ENCODE data around the gene COG7.

Gene COG7

GRCh38 chr16:23377071-23377931 is 75.7 kb downstream of the COG7 start:
- H3K27ac ChIP-seq = no peak overlapping the region
- TF ChIP-seq Cebpa-rat (IDR thresholded peaks at IDR 0.05) = no peak
- H3K9me3 ChIP-seq (replicated peaks in 1 of 11) = no peaks in the 10 kb centered on the region
- H3K27me3 ChIP-seq = no peaks in the 10 kb centered on the region
- H3K4me2 ChIP-seq = no peak overlapping the region
- H3K4me1 ChIP-seq = peaks cover 0 to 4% (median 0%) of the 10 kb centered on the region in 10 experiments; a peak in 1 of 20 replicates
- H4K20me1 ChIP-seq = peaks cover 0 to 6% (median 0%) of the 10 kb centered on the region in 11 experiments; a peak in 1 of 22 replicates
- no peak overlapping the region for H3K9ac ChIP-seq
- no peak overlapping the region for H3K4me3 ChIP-seq
- no peaks in the 10 kb centered on the region for H3K36me3 ChIP-seq

GRCh38 chr16:23375643-23376042 is 77.3 kb downstream of the COG7 start:
- Histone ChIP-seq H4K20me1 (peaks cover 0 to 6% (median 0%) of the 10 kb centered on the region in 11 experiments; a peak in 1 of 22 replicates), H3K27ac (no peak overlapping the region), H3K27me3 (no peaks in the 10 kb centered on the region), H3K4me1 (peaks cover 0 to 4% (median 0%) of the 10 kb centered on the region in 10 experiments; a peak in 1 of 20 replicates), H3K36me3 (no peaks in the 10 kb centered on the region), H3K9ac (no peak overlapping the region), H3K4me3 (no peak overlapping the region), H3K9me3 (replicated peaks in 1 of 11) (no peaks in the 10 kb centered on the region), H3K4me2 (no peak overlapping the region)
- TF ChIP-seq Cebpa-rat (IDR thresholded peaks at IDR 0.05) = no peak

- H3K9me3 ChIP-seq (replicated peaks in 1 of 11) = no peaks in the 10 kb centered on the region
- peaks cover 0 to 6% (median 0%) of the 10 kb centered on the region in 11 experiments; a peak in 1 of 22 replicates for H4K20me1 ChIP-seq
- H3K4me3 ChIP-seq = no peak overlapping the region
- H3K27ac ChIP-seq = no peak overlapping the region
- no peak overlapping the region for H3K4me2 ChIP-seq
- TF ChIP-seq Cebpa-rat (IDR thresholded peaks at IDR 0.05) = no peak
- H3K9ac ChIP-seq = no peak overlapping the region
- no peaks in the 10 kb centered on the region for H3K27me3 ChIP-seq
- peaks cover 0 to 4% (median 0%) of the 10 kb centered on the region in 10 experiments; a peak in 1 of 20 replicates for H3K4me1 ChIP-seq
- no peaks in the 10 kb centered on the region for H3K36me3 ChIP-seq
Measured at GRCh38 chr16:23374721-23375510, 78.1 kb downstream of the COG7 start.

- H3K4me3 ChIP-seq = no peak overlapping the region
- no peak overlapping the region for H3K4me2 ChIP-seq
- H3K9me3 ChIP-seq (replicated peaks in 1 of 11) = no peaks in the 10 kb centered on the region
- no peaks in the 10 kb centered on the region for H3K27me3 ChIP-seq
- H3K9ac ChIP-seq = no peak overlapping the region
- peaks cover 0 to 14% (median 8%) of the 10 kb centered on the region in 10 experiments; a peak in 14 of 20 replicates for H3K4me1 ChIP-seq
- no peak overlapping the region for H3K27ac ChIP-seq
- TF ChIP-seq Cebpa-rat (IDR thresholded peaks at IDR 0.05) = no peak
- peaks cover 0 to 6% (median 0%) of the 10 kb centered on the region in 11 experiments; a peak in 1 of 22 replicates for H4K20me1 ChIP-seq
- H3K36me3 ChIP-seq = no peaks in the 10 kb centered on the region
Measured at GRCh38 chr16:23373436-23374219, 79.4 kb downstream of the COG7 start.

- TF ChIP-seq Cebpa-rat (IDR thresholded peaks at IDR 0.05) = no peak
- Histone ChIP-seq H3K36me3 (no peaks in the 10 kb centered on the region), H4K20me1 (peaks cover 0 to 6% (median 0%) of the 10 kb centered on the region in 11 experiments; a peak in 1 of 22 replicates), H3K9ac (no peak overlapping the region), H3K4me1 (peaks cover 0 to 12% (median 10%) of the 10 kb centered on the region in 10 experiments; a peak in 18 of 20 replicates), H3K27ac (no peak overlapping the region), H3K27me3 (no peaks in the 10 kb centered on the region), H3K9me3 (replicated peaks in 1 of 11) (no peaks in the 10 kb centered on the region), H3K4me2 (no peak overlapping the region), H3K4me3 (no peak overlapping the region)
Measured at GRCh38 chr16:23371368-23371767, 81.6 kb downstream of the COG7 start.

GRCh38 chr16:23369416-23369815 is 83.6 kb downstream of the COG7 start:
- Histone ChIP-seq H3K4me2 (peak overlapping the region in 7 of 11 experiments; percentile 21 to 54 (median 41); a peak in 14 of 22 replicates), H3K4me3 (no peak overlapping the region), H3K27ac (no peak overlapping the region), H3K9me3 (replicated peaks in 1 of 11) (no peaks in the 10 kb centered on the region), H4K20me1 (no peaks in the 10 kb centered on the region), H3K4me1 (peaks cover 11 to 30% (median 25%) of the 10 kb centered on the region in 10 experiments), H3K27me3 (no peaks in the 10 kb centered on the region), H3K36me3 (no peaks in the 10 kb centered on the region), H3K9ac (no peak overlapping the region)
- TF ChIP-seq Cebpa-rat (IDR thresholded peaks at IDR 0.05) = no peak

- no peak for TF ChIP-seq Cebpa-rat (IDR thresholded peaks at IDR 0.05)
- Histone ChIP-seq H3K27ac (no peak overlapping the region), H3K36me3 (no peaks in the 10 kb centered on the region), H3K4me3 (no peak overlapping the region), H3K27me3 (no peaks in the 10 kb centered on the region), H3K9me3 (replicated peaks in 1 of 11) (no peaks in the 10 kb centered on the region), H3K4me2 (no peak overlapping the region), H4K20me1 (no peaks in the 10 kb centered on the region), H3K4me1 (peaks cover 11 to 30% (median 25%) of the 10 kb centered on the region in 10 experiments), H3K9ac (no peak overlapping the region)
Measured at GRCh38 chr16:23368469-23368868, 84.5 kb downstream of the COG7 start.

- Histone ChIP-seq H3K9ac (no peak overlapping the region), H3K4me1 (peaks cover 11 to 30% (median 25%) of the 10 kb centered on the region in 10 experiments), H4K20me1 (no peaks in the 10 kb centered on the region), H3K4me2 (no peak overlapping the region), H3K27me3 (no peaks in the 10 kb centered on the region), H3K36me3 (no peaks in the 10 kb centered on the region), H3K27ac (no peak overlapping the region), H3K9me3 (replicated peaks in 1 of 11) (no peaks in the 10 kb centered on the region), H3K4me3 (no peak overlapping the region)
- TF ChIP-seq Cebpa-rat (IDR thresholded peaks at IDR 0.05) = no peak
Measured at GRCh38 chr16:23367988-23368387, 85.0 kb downstream of the COG7 start.

Data from BLaER1 treated with 17β-estradiol and CSF1 and Interleukin-3, amounts not matched to agents 10 nM and 100 nM (cell line).